ENCODE data around the gene HERC2.

GRCh38 chr15:28097656-28098359 is 224.2 kb downstream of the HERC2 start:
- TF ChIP-seq ZFX (IDR thresholded peaks at IDR 0.05; ENCODE audit: borderline replicate concordance) (no peak), CTCF (IDR thresholded peaks at IDR 0.05) (no peak)
